GM12891 (cell line): Measurements from ENCODE around the gene BTN2A1.

Experiments
- PAX5 ChIP-seq: IDR thresholded peaks from 2 replicates; pipeline ENCODE4 v1.6.1; 2011; ENCODE audit warnings: low read length, moderate library complexity, mild to moderate bottlenecking; ENCODE audit not compliant: insufficient read depth, severe bottlenecking
- POLR2A ChIP-seq: IDR thresholded peaks from 2 replicates; pipeline ENCODE4 v1.6.1; 2011; ENCODE audit warnings: low read depth, low read length, control low read depth
- POLR2AphosphoS5 ChIP-seq: IDR thresholded peaks from 2 replicates; pipeline ENCODE4 v1.6.1; 2011; ENCODE audit warnings: low read depth, low read length, control low read depth
- POU2F2 ChIP-seq: IDR thresholded peaks from 2 replicates; pipeline ENCODE4 v1.6.1; 2011; ENCODE audit warnings: low read depth, mild to moderate bottlenecking, control low read depth, low read length, moderate library complexity
- SPI1 ChIP-seq: IDR thresholded peaks from 2 replicates; pipeline ENCODE4 v1.6.1; 2011; ENCODE audit warnings: low read depth, low read length, control low read depth
- TAF1 ChIP-seq: IDR thresholded peaks from 2 replicates; pipeline ENCODE4 v1.6.1; 2011; ENCODE audit warnings: low read depth, low read length, control low read depth

- TF ChIP-seq POLR2AphosphoS5 (no peak), TAF1 (no peak), POLR2A (no peak), SPI1 (no peak), PAX5 (no peak), POU2F2 (no peak)
Observed at GRCh38 chr6:26482338-26482737, 24.6 kb downstream of the BTN2A1 start.
